Astrocyte of the spinal cord (primary cell): Measurements from ENCODE around the gene SLC6A3.

Experiments
- DNase-seq: peaks from one replicate; pipeline ENCODE4 v3.0.0; 2011; ENCODE audit warnings: low read depth, low spot score
- H3K4me3 ChIP-seq: 2 replicates; pipeline ENCODE4 v1.5.1; 2011; ENCODE audit warnings: low read depth, mild to moderate bottlenecking, low read length, moderate library complexity
- CTCF ChIP-seq: IDR thresholded peaks from 2 replicates; pipeline ENCODE4 v1.5.1; 2012; ENCODE audit warnings: low read depth, mild to moderate bottlenecking, low read length, inconsistent platforms
- in situ Hi-C: cut with HindIII; loops from 2 replicates; pipeline ENCODE4 v1.10.0; 2017; ENCODE audit warnings: low sequenced_read_pairs

Gene SLC6A3

GRCh38 chr5:1385395-1386273 lies 59.6 kb downstream of the SLC6A3 start:
- peak; percentile 27 for DNase-seq
- no peak for TF ChIP-seq CTCF
- peak overlapping the region; percentile 36 for H3K4me3 ChIP-seq
- in situ Hi-C loops, result no loop called here

- DNase-seq, result no peak
- in situ Hi-C loops, result no loop called here
- H3K4me3 ChIP-seq, result no peak overlapping the region
- TF ChIP-seq CTCF, result no peak
Observed at GRCh38 chr5:1384521-1384920, 60.7 kb downstream of the SLC6A3 start.

- in situ Hi-C loops, result no loop called here
- DNase-seq, result no peak
- no peak overlapping the region for H3K4me3 ChIP-seq
- TF ChIP-seq CTCF, result no peak
Observed at GRCh38 chr5:1383886-1384401, 61.3 kb downstream of the SLC6A3 start.

- in situ Hi-C loops, result no loop called here
- TF ChIP-seq CTCF, result no peak
- no peak for DNase-seq
- H3K4me3 ChIP-seq, result no peak overlapping the region
Observed at GRCh38 chr5:1383344-1383743, 61.9 kb downstream of the SLC6A3 start.

GRCh38 chr5:1382248-1382700 lies 63.0 kb downstream of the SLC6A3 start:
- no peak for DNase-seq
- H3K4me3 ChIP-seq, result no peak overlapping the region
- in situ Hi-C loops, result no loop called here
- TF ChIP-seq CTCF, result no peak

- no peak overlapping the region for H3K4me3 ChIP-seq
- no peak for DNase-seq
- TF ChIP-seq CTCF, result no peak
- in situ Hi-C loops, result no loop called here
Observed at GRCh38 chr5:1381370-1382247, 63.6 kb downstream of the SLC6A3 start.
